Stimulated activated CD4-positive, alpha-beta T cell treated with anti-CD3 and anti-CD28 coated beads, Interleukin-1b, Interleukin-23, amount 100 ng/mL, for 24 hours (primary cell): Measurements from ENCODE around the gene KIAA1958.
"Not testable (repeated sequence)": the region's sequence is repeated elsewhere in the genome, so short reads cannot be mapped to it uniquely, and the experiment has no call there.

Source experiments
- DNase-seq, 4 experiments: peaks; one replicate each; pipeline ENCODE4 v3.0.0-alpha.2; 2020; ENCODE audit warnings: low read depth in 4 of 4, low spot score in 1 of 4

Gene KIAA1958

GRCh38 chr9:112648624-112649023 lies 162.0 kb downstream of the KIAA1958 start:
- no peak for DNase-seq

GRCh38 chr9:112654282-112654681 lies 167.7 kb downstream of the KIAA1958 start:
- no peak for DNase-seq

- no peak for DNase-seq
Measured at GRCh38 chr9:112655668-112656067, 169.0 kb downstream of the KIAA1958 start.

- no peak for DNase-seq
Measured at GRCh38 chr9:112659906-112660305, 173.3 kb downstream of the KIAA1958 start.

GRCh38 chr9:112663681-112664080 lies 177.1 kb downstream of the KIAA1958 start:
- DNase-seq = no peak

- no peak for DNase-seq
Measured at GRCh38 chr9:112664531-112664930, 177.9 kb downstream of the KIAA1958 start.

- no peak for DNase-seq
Measured at GRCh38 chr9:112665347-112665746, 178.7 kb downstream of the KIAA1958 start.

GRCh38 chr9:112669326-112669725 lies 182.7 kb downstream of the KIAA1958 start:
- DNase-seq = no peak

GRCh38 chr9:112670991-112671625 lies 184.5 kb downstream of the KIAA1958 start:
- no peak for DNase-seq

GRCh38 chr9:112673221-112673620 lies 186.6 kb downstream of the KIAA1958 start:
- not testable (repeated sequence) for DNase-seq

GRCh38 chr9:112677040-112677439 lies 190.4 kb downstream of the KIAA1958 start:
- no peak for DNase-seq

GRCh38 chr9:112680731-112681402 lies 194.2 kb downstream of the KIAA1958 start:
- no peak for DNase-seq

- DNase-seq = no peak
Measured at GRCh38 chr9:112689161-112689740, 202.6 kb downstream of the KIAA1958 start.

- DNase-seq = no peak
Measured at GRCh38 chr9:112694706-112695555, 208.3 kb downstream of the KIAA1958 start.

GRCh38 chr9:112696461-112696860 lies 209.8 kb downstream of the KIAA1958 start:
- DNase-seq = no peak

- no peak for DNase-seq
Measured at GRCh38 chr9:112699230-112699629, 212.6 kb downstream of the KIAA1958 start.

GRCh38 chr9:112700085-112700484 lies 213.5 kb downstream of the KIAA1958 start:
- no peak for DNase-seq

- DNase-seq = no peak
Measured at GRCh38 chr9:112703304-112703703, 216.7 kb downstream of the KIAA1958 start.

GRCh38 chr9:112705768-112706427 lies 219.3 kb downstream of the KIAA1958 start:
- DNase-seq = no peak

GRCh38 chr9:112711050-112711689 lies 224.5 kb downstream of the KIAA1958 start:
- DNase-seq = no peak

- no peak for DNase-seq
Measured at GRCh38 chr9:112712678-112713077, 226.1 kb downstream of the KIAA1958 start.
